Fibroblast of mammary gland (primary cell): ENCODE data around the gene FAM169A.
"Not testable (repeated sequence)": the region's sequence is repeated elsewhere in the genome, so short reads cannot be mapped to it uniquely, and the experiment has no call there.

Experiments
- DNase-seq: peaks from one replicate; pipeline ENCODE4 v3.0.0-alpha.2; 2010; ENCODE audit warnings: low read depth
- H3K4me3 ChIP-seq: 2 replicates; pipeline ENCODE4 v1.5.1; 2011; ENCODE audit warnings: low read depth, mild to moderate bottlenecking, low read length, moderate library complexity; ENCODE audit not compliant: control insufficient read depth
- CTCF ChIP-seq: conservative IDR thresholded peaks from 2 replicates; pipeline ENCODE4 v1.5.1; 2011; ENCODE audit warnings: low read depth, low read length, inconsistent platforms; ENCODE audit not compliant: control insufficient read depth, insufficient read depth

The FAM169A gene

DNA sequence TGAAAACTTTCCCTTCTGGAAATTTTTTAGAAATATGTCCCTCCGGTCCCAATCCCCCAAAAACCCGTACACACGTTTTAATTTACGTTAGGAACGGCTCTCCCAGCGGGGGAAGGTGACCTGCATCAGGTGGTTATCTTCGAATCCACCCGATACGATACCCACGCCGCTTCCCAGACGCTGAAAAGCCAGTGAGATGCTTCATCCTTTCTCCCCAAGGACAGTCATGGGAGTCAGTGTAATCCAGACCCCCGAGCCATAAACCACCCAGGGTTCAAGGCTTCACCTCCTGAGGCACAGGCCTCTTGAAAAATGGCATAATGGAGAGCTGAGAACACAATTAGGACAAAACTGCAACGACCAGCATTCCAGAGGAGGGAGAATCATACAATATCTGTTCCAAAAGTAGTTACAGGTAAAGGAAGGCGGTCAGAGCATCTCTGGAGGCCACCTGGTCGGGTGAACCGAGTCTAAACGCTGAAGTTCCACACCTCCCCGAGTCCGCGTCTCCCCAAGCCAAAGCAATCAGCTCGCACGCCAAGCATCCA, 857 bp downstream of the FAM169A start:
- no peak for TF ChIP-seq CTCF
- no peak for DNase-seq

DNA sequence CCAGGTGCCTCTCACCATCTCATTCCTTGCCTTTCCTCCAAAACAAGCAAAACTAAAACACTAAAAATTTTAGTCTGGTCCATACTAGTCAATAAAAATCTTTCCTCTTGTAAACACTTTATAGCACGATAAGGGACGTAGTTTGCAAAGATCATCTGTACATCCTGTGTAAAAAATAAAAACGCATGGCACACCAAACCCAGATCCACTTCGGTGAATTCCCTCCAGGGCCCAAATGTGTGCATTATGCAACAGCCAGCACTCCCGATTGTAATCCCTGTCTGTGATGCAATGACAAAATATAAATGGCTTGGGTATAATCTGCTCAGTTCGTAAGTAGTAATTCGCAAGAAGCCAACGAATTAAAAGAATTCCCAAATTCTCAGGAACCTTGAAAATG, 1.4 kb downstream of the FAM169A start:
- TF ChIP-seq CTCF = no peak
- H3K4me3 ChIP-seq = no peak overlapping the region
- DNase-seq = no peak

More for the DNA sequence above, 857 bp downstream of the FAM169A start:
- peak overlapping the region; percentile 44 for H3K4me3 ChIP-seq

- no peak overlapping the region for H3K4me3 ChIP-seq
- no peak for DNase-seq
- TF ChIP-seq CTCF = no peak
Measured at GRCh38 chr5:74863726-74864125, 2.5 kb downstream of the FAM169A start.

DNA sequence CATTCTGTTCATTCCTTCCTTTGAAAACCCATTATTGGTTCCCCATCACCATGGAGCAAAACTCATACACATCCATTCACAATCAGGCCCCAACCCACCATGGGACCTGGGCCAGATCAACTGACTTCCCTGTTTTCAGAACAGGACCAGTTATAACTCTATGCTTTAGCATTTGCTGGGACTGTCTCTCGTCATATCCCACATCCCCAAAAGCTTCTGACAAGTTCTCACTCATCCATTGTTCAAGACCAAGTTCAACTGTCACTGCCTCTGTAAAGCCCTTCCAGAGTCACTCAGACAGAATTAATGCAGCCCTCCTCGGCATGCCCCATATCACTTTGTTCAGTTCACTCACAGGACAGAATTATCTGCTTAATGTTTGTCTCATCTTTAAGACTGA, 4.0 kb downstream of the FAM169A start:
- DNase-seq = no peak
- no peak overlapping the region for H3K4me3 ChIP-seq
- no peak for TF ChIP-seq CTCF

- DNase-seq, H3K4me3 ChIP-seq: not testable (repeated sequence)
Measured at GRCh38 chr5:74856975-74857374, 9.2 kb downstream of the FAM169A start.

GRCh38 chr5:74853256-74853655, 12.9 kb downstream of the FAM169A start:
- no peak overlapping the region for H3K4me3 ChIP-seq
- no peak for TF ChIP-seq CTCF
- no peak for DNase-seq

GRCh38 chr5:74851684-74852353, 14.4 kb downstream of the FAM169A start:
- no peak overlapping the region for H3K4me3 ChIP-seq
- peak; percentile 70 for DNase-seq
- TF ChIP-seq CTCF = no peak
